Neural cell (in vitro differentiated cells): ENCODE measurements around the gene SF3B6.

Source experiments
- CTCF ChIP-seq: fragments of 450-650 bp; IDR thresholded peaks from 2 replicates; pipeline ENCODE4 v1.5.1; 2014; ENCODE audit warnings: antibody characterized with exemption, mild to moderate bottlenecking, moderate library complexity; ENCODE audit not compliant: poor library complexity, severe bottlenecking
- EZH2 ChIP-seq: fragments of 200-600, 300-800 bp; shearing (Covaris generic), sonication (generic); IDR thresholded peaks from 2 replicates; pipeline ENCODE4 v1.6.1; 2014; ENCODE audit warnings: antibody characterized with exemption, low read length, borderline replicate concordance, mild to moderate bottlenecking; ENCODE audit not compliant: insufficient read depth, poor library complexity, severe bottlenecking
- POLR2AphosphoS5 ChIP-seq: IDR thresholded peaks from 2 replicates; pipeline ENCODE4 v1.6.1; 2012
- RAD21 ChIP-seq: fragments of 450-650 bp; conservative IDR thresholded peaks from 2 replicates; pipeline ENCODE4 v1.6.1; 2014; ENCODE audit warnings: antibody characterized with exemption, mild to moderate bottlenecking, moderate library complexity
- REST ChIP-seq: IDR thresholded peaks from 2 replicates; pipeline ENCODE4 v1.6.1; 2012; ENCODE audit warnings: borderline replicate concordance
- SMC3 ChIP-seq: fragments of 450-650 bp; conservative IDR thresholded peaks from 2 replicates; pipeline ENCODE4 v1.6.1; 2014; ENCODE audit warnings: antibody characterized with exemption, mild to moderate bottlenecking, moderate library complexity; ENCODE audit not compliant: poor library complexity
- TAF1 ChIP-seq: IDR thresholded peaks from 2 replicates; pipeline ENCODE4 v1.6.1; 2012; ENCODE audit warnings: low read depth

- TF ChIP-seq CTCF (no peak), REST (no peak), TAF1 (no peak), EZH2 (no peak), POLR2AphosphoS5 (no peak), SMC3 (no peak), RAD21 (no peak)
These were observed 6.9 kb upstream of the SF3B6 start for GRCh38 chr2:24082787-24083566.
